Left lobe of liver (tissue), 2 donors: ENCODE measurements around the gene HIVEP3. TPM values are rescaled to one million over a fixed set of nuclear protein-coding genes. Genes with fewer than 3 reads are reported as not detected.

Source experiments
- ATAC-seq: fragments of 200-7000 bp; cut with Tn5 transposase; one replicate; pipeline ENCODE4 v1.9.1; 2020; ENCODE audit warnings: mild to moderate bottlenecking, moderate library complexity
- DNase-seq: peaks from one replicate; pipeline ENCODE4 v3.0.0-alpha.2; 2020; ENCODE audit warnings: low spot score
- total RNA-seq: library from RNA; stranded (reverse); gene quantifications from one replicate; pipeline ENCODE4 v1.2.1, GENCODE V29; 2021
- donor health status: DM: no; HTN: no; CAD: no; lungs with moderate emphysema.
- donor health status: DM: no; HTN: yes; CAD: no.

Gene HIVEP3
- total RNA-seq, 1 donor from 2014 or later = 2.6 TPM

- ATAC-seq (no peak), DNase-seq (no peak)
Observed at GRCh38 chr1:41497056-41497440, 421.7 kb downstream of the HIVEP3 start.

- DNase-seq (peak; percentile 64), ATAC-seq (peak; percentile 69)
Observed at GRCh38 chr1:41496080-41497055, 422.4 kb downstream of the HIVEP3 start.

GRCh38 chr1:41495210-41495948 is 423.3 kb downstream of the HIVEP3 start:
- ATAC-seq = no peak

GRCh38 chr1:41494351-41495209 is 424.1 kb downstream of the HIVEP3 start:
- ATAC-seq = no peak
- DNase-seq = no peak

More at GRCh38 chr1:41495210-41495948, 423.3 kb downstream of the HIVEP3 start:
- no peak for DNase-seq

- no peak for ATAC-seq
- DNase-seq = no peak
Observed at GRCh38 chr1:41493626-41494350, 424.9 kb downstream of the HIVEP3 start.

- no peak for DNase-seq
- no peak for ATAC-seq
Observed at GRCh38 chr1:41493117-41493536, 425.6 kb downstream of the HIVEP3 start.

- no peak for DNase-seq
- no peak for ATAC-seq
Observed at GRCh38 chr1:41492341-41492848, 426.3 kb downstream of the HIVEP3 start.

- no peak for DNase-seq
Observed at GRCh38 chr1:41490911-41491310, 427.8 kb downstream of the HIVEP3 start.

GRCh38 chr1:41489561-41489960 is 429.2 kb downstream of the HIVEP3 start:
- ATAC-seq = no peak

More at GRCh38 chr1:41490911-41491310, 427.8 kb downstream of the HIVEP3 start:
- ATAC-seq = no peak

GRCh38 chr1:41488040-41488951 is 430.4 kb downstream of the HIVEP3 start:
- DNase-seq = no peak
- no peak for ATAC-seq

More at GRCh38 chr1:41489561-41489960, 429.2 kb downstream of the HIVEP3 start:
- no peak for DNase-seq

- DNase-seq (no peak), ATAC-seq (no peak)
Observed at GRCh38 chr1:41487126-41488039, 431.3 kb downstream of the HIVEP3 start.

- no peak for DNase-seq
- no peak for ATAC-seq
Observed at GRCh38 chr1:41486371-41487125, 432.2 kb downstream of the HIVEP3 start.

GRCh38 chr1:41486053-41486370 is 432.7 kb downstream of the HIVEP3 start:
- DNase-seq (no peak), ATAC-seq (no peak)

- DNase-seq = no peak
- no peak for ATAC-seq
Observed at GRCh38 chr1:41485605-41486004, 433.1 kb downstream of the HIVEP3 start.

- DNase-seq (peak; percentile 91), ATAC-seq (peak; percentile 90)
Observed at GRCh38 chr1:41484402-41485241, 434.1 kb downstream of the HIVEP3 start, which contains the start of gene EDN2. TSS of gene EDN2 (minus strand) at chr1:41484683. CDS start at chr1:41484601, 82 bp downstream.

GRCh38 chr1:41483960-41484401 is 434.7 kb downstream of the HIVEP3 start:
- DNase-seq (no peak), ATAC-seq (no peak)
